NT2/D1 (cell line): ENCODE results near the gene RAB37.

ENCODE experiments used
- SUZ12 ChIP-seq: IDR thresholded peaks from 2 replicates; pipeline ENCODE4 v1.6.1; 2011; ENCODE audit not compliant: insufficient read length, insufficient read depth; ENCODE audit errors: extremely low read depth
- YY1 ChIP-seq: IDR thresholded peaks from 2 replicates; pipeline ENCODE4 v1.6.1; 2011; ENCODE audit not compliant: insufficient read length, insufficient read depth

DNA sequence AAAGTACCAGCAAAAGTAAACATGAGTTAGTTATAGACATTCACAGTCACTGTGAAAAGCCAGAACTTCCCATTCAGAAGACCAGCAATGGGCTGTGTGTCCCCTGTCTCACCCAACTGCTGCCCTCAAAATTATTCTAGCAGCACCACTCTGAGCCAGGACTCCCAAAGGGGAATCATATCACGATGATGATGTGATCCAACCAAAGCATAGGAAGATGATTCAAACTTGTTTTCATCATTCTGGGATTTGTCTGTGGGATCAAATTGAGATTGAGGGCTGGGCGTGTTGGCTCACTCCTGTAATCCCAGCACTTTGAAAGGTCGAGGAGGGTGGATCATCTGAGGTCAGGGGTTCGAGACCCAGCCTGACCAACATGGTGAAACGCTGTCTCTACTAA, 45.5 kb downstream of the RAB37 start:
- TF ChIP-seq SUZ12 (no peak), YY1 (no peak)
